HG03520 (cell line): ENCODE results near the gene SEMA6D.

ENCODE experiments used
- ATAC-seq: cut with Tn5 transposase; IDR thresholded peaks from one replicate; pipeline ENCODE4 v1.9.1; 2021; ENCODE audit warnings: mild to moderate bottlenecking, moderate library complexity; ENCODE audit not compliant: unreplicated experiment

The SEMA6D gene

DNA sequence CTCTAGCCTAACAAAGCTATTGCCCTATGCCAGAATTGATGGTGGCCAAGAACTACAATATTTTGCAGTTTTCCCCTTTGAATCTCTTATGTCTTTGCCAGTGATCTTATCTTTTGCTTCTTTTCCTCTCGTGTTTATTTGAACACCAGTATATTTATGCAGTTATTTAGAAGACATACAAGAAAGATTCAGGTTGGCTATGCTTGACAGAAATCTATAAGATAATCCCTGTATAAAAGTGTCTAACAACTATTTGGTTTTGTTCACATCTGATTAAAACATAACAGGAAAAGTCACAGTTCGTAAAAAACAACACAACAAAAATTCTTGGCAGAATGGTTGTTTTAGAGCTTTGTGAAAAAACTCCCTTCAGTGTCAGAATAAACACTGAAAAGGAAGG is 63.7 kb downstream of the SEMA6D start:
- no peak for ATAC-seq

DNA sequence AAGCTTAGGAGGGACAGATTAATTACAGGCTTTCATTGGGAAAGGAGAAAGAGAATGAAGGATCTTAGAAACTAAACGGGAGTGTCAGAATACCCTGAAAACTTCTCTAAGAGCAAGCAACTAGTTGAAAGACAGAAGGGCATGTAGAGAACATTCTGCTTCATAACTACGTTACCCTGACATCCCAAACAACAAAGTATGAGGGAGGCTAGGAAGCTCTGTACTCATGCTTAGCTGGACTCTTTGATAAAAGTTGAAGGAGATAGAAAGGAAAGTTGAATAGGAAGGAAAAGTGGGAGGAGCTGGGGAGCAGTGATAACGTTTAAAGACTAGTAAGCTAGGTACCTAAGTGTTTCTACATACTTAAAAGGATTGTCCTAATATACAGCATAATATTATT is 64.2 kb downstream of the SEMA6D start:
- no peak for ATAC-seq

DNA sequence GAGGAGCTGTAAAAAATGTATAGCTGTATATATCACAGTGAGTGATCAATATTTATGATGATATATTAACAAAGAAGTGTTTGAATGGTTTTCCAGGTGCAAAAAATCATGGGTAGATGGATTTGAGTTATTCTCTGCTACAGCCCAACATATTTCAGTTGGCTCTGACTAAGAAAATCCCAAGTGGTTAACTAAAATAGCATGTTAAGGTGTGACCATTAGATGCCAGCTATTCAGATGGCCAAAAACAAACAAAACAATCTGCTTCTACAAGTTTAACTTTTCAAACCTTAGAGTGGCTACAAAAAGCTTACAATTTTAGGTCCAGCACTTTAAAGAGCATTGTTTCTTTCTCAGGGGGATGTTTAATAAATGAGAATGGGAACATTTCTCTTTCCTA is 67.5 kb downstream of the SEMA6D start:
- ATAC-seq = no peak

DNA sequence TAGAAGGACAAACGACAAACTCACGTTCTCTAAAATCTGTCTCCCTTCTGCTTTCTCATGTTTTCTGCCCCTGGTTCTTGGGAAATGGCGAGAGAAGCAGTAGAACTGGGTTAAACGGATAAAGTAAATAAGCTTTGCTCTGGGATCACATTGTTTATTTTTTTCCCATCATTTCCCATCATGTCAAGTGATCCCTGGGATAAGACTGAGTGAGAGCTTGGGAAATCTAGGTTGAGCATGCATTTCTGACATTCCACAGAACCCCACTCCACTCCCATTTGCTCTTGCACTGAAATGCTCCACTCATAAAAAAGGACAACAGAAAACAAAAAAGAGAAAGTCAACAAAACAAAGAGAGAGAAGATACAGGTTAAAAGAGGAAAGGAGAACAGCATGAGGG is 69.1 kb downstream of the SEMA6D start:
- no peak for ATAC-seq

DNA sequence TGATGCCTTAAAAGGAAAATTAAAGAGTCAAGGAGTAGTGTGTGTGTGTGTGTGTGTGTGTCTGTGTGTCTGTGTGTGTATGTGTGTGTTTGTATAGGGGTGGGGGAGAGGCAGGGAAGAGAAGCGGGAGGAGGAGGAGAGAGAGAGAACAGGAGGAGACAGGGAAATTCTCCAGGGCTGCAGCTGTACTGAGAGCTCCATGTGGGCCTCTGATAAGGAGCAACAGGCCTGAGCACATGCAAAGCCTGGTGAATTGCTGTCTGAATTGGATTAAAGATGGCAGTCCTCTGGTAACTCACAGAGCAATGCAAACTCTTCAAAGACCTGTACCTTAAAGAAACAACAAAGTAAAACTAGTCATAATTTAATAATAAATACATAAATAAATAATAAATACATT is 70.6 kb downstream of the SEMA6D start:
- ATAC-seq = no peak

DNA sequence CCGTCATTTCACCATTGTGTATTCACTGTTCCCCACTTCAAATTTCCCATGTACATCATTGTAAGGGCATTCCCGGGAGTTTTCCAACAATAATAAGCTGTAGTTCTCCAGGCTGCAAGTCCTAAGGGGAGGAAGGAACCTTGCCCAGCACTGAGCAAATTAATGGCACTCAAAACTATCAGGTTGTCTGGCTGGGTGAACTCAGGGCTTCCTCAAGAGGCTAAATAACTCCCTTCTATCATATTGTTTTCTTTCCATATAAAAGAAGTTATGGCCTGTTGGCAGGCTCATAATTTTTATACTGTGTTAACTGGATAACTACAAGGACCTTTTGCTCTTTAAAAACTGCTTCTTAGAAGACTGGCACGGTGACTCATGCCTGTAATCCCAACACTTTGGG is 71.4 kb downstream of the SEMA6D start:
- no peak for ATAC-seq

DNA sequence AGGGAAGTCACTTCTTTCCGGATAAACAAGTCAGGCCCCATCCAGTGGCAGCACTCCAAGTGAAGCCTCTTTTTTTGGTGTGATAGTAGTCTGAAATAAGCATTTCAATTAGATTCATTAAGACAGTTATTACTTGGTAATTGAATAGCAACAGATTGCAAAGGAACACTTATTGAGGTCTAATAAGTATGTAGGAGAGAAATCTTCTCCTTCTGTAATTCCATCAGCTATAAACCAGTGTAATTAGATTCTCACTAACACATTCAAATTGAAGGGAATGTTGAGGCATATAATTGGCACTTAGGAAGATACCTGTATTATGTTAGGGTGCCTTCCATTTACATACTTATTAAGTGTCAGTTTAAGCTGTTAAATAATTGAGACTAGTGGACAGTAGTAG is 73.9 kb downstream of the SEMA6D start:
- no peak for ATAC-seq

DNA sequence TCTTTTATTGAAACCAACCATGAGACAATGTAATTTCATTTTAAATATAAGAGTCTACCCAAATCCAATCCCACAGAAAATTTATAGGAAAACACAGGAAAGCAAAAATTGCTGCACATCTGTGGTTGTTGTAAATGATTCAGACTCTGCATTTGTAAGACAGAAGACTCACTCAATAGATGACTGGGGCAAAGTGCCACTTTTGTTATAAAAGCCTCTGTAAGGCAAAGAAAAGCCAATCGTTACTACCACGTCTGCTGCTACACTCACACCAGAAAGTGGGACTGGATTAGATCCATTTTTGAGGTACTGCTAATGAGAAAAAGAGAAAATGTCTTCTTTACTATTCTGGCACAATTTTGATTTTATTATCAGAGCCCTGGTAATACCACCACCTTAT is 74.9 kb downstream of the SEMA6D start:
- ATAC-seq = no peak

DNA sequence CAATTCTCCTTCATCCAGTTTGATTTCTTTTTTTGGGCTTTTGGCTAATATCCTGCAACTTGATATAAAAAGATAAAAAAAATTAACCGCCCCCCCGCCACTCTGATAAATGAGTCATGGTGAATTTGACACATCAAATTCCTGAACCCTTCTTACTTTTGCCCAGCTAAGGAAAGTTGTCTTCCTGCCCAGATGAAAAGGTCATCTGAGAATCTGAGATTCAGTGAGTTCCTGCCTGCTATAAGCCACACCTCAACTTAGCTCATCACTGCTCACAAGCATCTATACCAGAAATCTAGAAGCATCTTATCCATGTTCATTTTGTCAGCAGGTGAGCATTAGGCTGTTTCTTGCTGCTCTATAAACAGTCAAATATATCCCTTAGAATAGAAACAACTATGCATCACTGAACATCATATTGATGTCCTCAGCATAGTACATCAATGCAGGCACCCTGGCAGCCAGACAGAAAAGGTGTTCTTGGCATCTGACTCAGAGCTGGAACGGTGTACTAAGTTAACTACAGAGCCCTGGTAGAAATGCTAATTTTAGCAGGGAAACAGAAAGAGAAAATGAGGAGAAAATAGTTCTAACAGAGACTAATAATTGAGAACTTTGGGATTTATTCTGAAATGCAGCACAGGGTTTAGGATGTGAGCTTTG is 77.1 kb downstream of the SEMA6D start:
- ATAC-seq = no peak

DNA sequence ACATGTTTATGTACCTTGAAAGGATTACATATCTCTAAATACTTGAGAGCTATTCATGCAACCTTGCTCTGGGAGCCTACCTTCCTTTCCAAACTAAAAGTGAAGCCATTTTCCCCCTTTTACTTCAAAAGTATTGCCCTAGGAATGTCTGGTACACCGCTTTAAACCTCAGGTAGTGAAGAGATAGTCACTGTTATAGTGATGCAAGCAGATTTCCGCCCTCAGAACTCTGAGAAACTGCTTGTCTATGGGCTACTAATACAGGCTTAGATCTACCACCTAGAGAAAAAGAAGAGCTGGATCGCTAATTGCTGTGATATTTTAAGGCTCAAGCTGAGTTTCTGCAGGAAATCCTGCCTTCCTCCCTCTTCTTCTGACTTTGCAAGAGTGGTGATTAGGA is 78.6 kb downstream of the SEMA6D start:
- ATAC-seq = no peak

DNA sequence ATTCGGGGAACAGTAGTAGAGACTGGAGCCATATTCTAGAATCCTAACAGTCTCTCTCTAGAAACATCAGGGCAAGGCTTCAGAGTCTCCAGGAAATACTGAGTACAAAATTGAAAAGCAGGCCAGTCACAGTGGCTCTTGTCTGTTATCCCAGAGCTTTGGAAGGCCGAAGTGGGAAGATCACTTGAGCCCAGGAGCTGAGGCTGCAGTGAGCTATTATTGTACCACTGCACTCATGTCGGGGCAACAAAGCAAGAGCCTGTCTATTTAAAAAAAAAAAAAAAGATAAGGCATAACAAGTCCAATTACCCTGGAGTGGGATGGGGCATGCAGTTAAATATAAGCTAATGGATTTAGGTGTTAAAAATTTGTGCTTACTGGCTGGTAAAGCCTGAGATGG is 79.0 kb downstream of the SEMA6D start:
- no peak for ATAC-seq

DNA sequence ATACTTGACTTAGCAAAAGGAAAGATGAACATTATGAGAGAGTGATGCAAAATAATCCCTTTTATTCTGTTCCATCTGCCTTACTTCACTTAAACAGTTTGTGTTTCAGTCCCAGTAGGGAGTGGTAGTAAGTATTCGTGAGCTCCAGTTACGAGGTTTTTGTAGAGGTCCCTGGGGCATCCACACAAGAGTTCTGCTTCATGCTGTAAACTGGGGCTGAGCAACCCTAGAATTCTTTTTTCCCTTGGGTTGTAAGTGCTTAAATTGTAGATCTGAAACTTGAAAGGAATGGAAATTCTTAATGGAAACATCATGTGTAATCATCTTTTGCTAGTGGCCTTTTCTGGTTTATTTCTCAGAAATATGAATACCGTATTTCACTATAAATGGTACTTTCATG is 79.5 kb downstream of the SEMA6D start:
- ATAC-seq = no peak

DNA sequence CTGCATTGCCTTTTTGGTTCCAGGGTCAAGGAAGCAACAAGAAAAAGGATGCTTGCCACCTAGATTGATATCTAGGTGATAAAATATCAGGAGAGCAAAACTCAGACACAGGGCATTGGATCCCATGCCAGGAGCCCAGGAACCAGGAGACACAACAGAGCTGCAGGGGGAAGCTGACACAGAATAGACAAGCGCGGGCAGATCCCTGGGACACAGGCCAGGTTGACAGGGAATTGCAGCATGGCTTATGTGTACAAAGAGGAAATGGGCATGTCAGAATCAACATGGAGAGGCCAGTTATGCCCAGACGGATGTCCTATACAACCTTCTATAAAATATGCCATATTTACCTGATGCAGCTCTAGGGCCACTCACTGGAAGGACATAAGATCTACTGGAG is 84.2 kb downstream of the SEMA6D start:
- no peak for ATAC-seq

DNA sequence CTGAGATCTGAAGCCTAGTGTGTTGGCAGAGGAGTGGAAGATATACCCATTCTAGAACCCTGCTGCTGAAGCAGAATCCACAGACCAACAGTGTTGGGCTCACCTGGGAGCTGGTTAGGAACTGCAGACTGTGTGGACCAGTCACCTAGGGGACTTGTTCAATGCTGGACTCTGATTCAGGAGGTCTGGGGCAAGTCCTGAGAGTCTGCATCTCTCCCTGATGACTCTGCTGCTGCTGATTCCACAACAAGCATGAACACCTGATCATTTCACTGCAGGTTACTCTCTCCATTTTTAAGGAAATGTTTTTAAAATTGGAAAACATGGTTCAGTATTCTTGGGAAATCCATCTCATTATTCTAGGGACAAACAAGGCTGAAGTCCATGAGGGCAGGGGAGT is 84.9 kb downstream of the SEMA6D start:
- no peak for ATAC-seq

DNA sequence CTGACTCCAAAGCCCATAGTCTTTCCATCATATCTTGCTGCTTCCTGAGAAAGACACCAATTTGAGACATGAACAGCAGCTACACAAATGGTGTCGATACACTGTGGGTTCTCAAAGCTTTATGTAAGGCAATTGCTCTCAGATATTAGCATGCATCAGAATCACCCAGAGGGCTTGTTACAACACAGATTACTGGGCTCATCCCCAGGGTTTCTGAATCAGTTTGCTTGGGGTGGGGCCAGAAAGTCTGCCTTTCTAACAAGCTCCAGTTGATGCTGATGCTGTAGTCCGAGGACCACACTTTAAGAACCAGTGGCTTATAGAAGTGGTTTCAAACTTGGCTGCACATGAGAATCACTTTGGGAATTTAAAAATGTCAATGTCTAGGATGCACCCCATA is 86.5 kb downstream of the SEMA6D start:
- no peak for ATAC-seq

DNA sequence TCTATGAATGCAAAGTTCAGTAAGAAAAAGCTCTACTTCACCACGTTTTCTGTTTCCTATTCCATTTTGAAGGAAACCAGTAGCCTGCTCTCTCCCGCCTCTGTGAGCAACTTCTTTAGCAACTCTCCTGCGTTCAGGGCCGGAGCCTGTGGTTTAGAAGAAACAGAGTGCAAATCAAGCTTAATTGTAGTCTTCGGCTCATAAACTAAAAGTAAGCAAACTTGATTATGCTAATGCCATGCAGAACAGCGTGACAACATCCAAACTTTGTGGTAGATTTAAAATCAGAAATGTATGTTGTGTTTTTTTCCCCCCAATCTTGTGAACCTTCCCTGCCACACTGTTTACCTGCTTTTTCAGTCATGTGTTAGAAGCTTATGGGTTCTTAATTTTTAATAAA is 87.4 kb downstream of the SEMA6D start:
- ATAC-seq = no peak

DNA sequence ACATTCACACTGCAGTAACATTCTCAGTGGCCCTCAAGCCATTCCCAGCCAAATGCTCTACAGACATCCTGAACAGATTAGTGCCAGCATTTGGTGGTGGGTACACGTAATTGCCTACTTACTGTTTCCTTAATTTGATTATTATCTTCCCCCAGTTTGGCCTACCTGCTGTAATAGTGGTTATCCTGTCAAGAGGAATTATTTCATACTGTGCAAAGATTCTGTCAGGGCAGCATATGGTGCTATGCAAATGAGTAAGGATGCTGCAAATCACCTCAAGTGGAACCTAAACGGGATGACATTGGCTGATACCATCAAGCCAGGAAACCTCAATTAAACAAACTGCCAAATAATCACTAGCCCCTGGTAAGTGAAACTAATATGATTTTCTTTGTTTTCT is 88.7 kb downstream of the SEMA6D start:
- no peak for ATAC-seq

DNA sequence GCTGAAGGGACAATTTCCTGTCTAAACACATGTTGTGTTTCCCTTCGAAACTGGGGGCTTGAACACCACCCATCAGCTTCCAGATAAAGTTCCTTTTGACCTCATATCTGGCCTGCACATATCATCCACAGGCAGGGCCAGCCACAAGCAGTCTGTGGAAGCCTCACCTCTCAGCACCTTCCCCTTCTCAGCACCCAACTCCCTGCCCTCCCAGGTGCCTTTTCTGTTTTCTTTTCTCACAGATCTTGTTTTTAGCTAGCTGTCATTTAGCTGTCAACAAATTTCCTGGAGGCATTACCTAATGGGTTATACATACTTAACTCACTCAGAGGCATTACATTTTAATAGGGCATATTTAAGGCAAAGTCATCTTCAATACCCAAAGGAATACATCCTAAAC is 93.9 kb downstream of the SEMA6D start:
- ATAC-seq = no peak

DNA sequence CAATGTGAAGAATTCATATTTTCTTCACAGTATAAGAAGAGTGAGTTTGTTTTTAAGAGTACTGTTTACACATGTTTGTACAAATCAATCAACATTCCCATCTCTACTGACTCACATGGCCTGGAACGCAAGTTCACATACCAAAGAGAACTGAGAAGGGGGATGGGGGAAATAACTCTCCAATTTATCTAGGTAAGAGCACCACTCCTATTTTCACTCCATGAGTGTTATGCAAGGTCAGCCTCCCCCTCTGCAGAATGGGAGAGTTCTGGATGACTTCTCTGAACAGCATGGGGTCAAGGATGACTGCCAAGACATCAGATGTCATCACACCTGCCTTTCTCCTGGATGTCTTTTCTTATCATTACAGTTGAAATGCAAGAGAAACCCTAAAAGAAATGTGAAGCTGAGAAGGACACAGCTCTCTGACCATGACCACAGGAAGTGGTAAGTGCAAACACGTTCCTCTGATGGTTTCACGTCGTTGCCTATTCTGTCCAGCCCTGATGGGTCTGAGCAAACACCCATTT is 95.2 kb downstream of the SEMA6D start:
- peak; percentile 60 for ATAC-seq

DNA sequence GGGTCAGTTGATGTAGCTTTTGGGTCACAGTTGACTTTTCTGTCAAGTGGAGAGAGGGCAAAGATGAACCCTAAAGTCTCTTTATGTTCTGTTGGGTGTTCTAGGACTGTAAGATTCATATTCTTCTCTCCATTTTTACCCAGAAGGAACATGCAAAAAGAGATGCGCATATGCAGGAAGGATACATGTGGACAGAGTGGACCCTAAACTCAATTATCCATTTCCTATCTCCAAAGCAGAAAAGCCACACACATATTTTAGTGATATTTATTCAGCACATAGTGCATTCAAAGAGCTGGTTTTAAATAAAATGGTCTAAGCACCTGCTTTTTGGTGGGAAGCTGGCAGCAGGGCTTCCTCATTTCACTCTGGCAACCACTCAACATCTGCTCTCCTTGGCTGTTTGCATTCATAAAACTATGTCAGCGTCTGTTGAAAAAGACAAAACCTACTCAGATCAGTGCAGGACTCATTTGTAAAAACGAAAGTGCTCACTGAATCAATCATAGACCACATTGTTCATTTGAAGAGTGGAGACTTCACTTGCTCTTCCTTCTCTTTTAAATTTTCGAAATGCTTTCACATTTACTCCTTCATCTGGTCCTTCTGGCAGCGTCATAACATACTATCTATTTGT is 96.6 kb downstream of the SEMA6D start:
- peak; percentile 89 for ATAC-seq

DNA sequence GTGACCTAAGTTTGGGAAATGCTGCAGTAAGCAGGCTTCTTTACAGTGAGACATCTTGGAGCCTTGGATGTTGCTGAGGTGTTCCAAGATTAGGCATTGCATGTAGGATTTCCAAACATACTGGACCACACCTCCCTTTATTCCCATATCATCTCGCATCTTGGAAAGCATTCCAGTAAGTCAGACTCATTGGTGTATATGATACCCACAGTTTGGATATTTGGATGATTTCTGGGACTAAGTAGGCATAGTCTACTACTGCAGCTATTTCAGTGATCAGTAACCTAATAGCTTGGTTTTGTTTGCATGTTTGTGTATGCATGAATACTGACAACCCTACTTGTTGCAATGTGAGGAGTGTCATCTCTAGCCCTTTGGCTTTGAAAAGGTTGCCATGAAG is 97.3 kb downstream of the SEMA6D start:
- ATAC-seq = no peak

DNA sequence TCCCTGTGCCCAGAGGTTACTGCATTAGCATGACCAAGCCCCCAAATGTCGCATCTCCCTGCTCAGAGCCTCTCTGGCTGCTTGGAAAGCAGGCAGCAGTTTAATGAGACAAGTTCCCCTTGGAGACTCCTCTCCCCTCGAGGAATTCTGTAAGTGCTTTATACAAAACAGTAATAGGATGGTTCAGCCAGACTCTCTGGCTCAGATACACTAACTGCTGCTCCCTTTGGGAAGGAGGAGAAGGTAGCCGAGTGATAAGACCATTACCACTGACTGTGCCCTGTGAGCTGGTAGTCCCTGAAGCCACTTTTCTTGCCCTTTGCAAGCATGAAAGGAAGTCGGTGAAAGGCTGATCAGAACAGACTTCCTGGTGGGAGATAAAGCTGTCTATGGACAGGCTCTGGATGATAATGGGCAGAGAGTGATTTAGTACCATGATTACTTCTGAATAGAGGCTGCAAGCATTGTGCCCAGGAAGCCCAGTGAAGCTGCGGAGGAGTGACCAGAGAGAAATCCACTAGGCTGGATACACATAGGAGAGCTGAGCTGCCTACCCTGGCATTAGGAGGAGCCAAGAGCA is 100.8 kb downstream of the SEMA6D start:
- no peak for ATAC-seq
